ENCODE measurements around the gene RCE1. TPM values are rescaled to one million over a fixed set of nuclear protein-coding genes. Genes with fewer than 3 reads are reported as not detected.

Gene RCE1
- total RNA-seq, 1 donor from 2014 or later = 45.2 TPM

- Histone ChIP-seq H3K4me3 (ENCODE audit: low read depth, low read length) (no peak overlapping the region), H3K27me3 (ENCODE audit: control insufficient read depth, insufficient read depth, low read length) (no peaks in the 10 kb centered on the region), H3K36me3 (ENCODE audit: control insufficient read depth, insufficient read depth, low read length) (no peaks in the 10 kb centered on the region)
- no peak for TF ChIP-seq CTCF (IDR thresholded peaks at IDR 0.05; ENCODE audit: insufficient read depth, low read length, poor library complexity, severe bottlenecking)
- DNase-seq (ENCODE audit: low read depth) = no peak
Measured at GRCh38 chr11:66869567-66869870, 26.3 kb downstream of the RCE1 start.

- Histone ChIP-seq H3K36me3 (ENCODE audit: control insufficient read depth, insufficient read depth, low read length) (no peaks in the 10 kb centered on the region), H3K27me3 (ENCODE audit: control insufficient read depth, insufficient read depth, low read length) (no peaks in the 10 kb centered on the region), H3K4me3 (ENCODE audit: low read depth, low read length) (no peak overlapping the region)
- no peak for DNase-seq (ENCODE audit: low read depth)
- no peak for TF ChIP-seq CTCF (IDR thresholded peaks at IDR 0.05; ENCODE audit: insufficient read depth, low read length, poor library complexity, severe bottlenecking)
Measured at GRCh38 chr11:66870131-66870530, 26.9 kb downstream of the RCE1 start.

GRCh38 chr11:66870616-66871520, 27.6 kb downstream of the RCE1 start:
- TF ChIP-seq CTCF (IDR thresholded peaks at IDR 0.05; ENCODE audit: insufficient read depth, low read length, poor library complexity, severe bottlenecking) = no peak
- Histone ChIP-seq H3K27me3 (ENCODE audit: control insufficient read depth, insufficient read depth, low read length) (peaks cover 3% of the 10 kb centered on the region), H3K36me3 (ENCODE audit: control insufficient read depth, insufficient read depth, low read length) (no peaks in the 10 kb centered on the region), H3K4me3 (ENCODE audit: low read depth, low read length) (no peak overlapping the region)
- no peak for DNase-seq (ENCODE audit: low read depth)

- no peak overlapping the region for H3K4me3 ChIP-seq (ENCODE audit: low read depth, low read length)
- no peaks in the 10 kb centered on the region for H3K36me3 ChIP-seq (ENCODE audit: control insufficient read depth, insufficient read depth, low read length)
- no peak for TF ChIP-seq CTCF (IDR thresholded peaks at IDR 0.05; ENCODE audit: insufficient read depth, low read length, poor library complexity, severe bottlenecking)
- DNase-seq (ENCODE audit: low read depth) = no peak
- H3K27me3 ChIP-seq (ENCODE audit: control insufficient read depth, insufficient read depth, low read length) = peaks cover 6% of the 10 kb centered on the region
Measured at GRCh38 chr11:66871521-66871901, 28.3 kb downstream of the RCE1 start.

- no peak for DNase-seq (ENCODE audit: low read depth)
- Histone ChIP-seq H3K27me3 (ENCODE audit: control insufficient read depth, insufficient read depth, low read length) (peaks cover 7% of the 10 kb centered on the region), H3K4me3 (ENCODE audit: low read depth, low read length) (no peak overlapping the region), H3K36me3 (ENCODE audit: control insufficient read depth, insufficient read depth, low read length) (no peaks in the 10 kb centered on the region)
- TF ChIP-seq CTCF (IDR thresholded peaks at IDR 0.05; ENCODE audit: insufficient read depth, low read length, poor library complexity, severe bottlenecking) = no peak
Measured at GRCh38 chr11:66874232-66874631, 31.0 kb downstream of the RCE1 start.

- peaks cover 7% of the 10 kb centered on the region for H3K27me3 ChIP-seq (ENCODE audit: control insufficient read depth, insufficient read depth, low read length)
- H3K4me3 ChIP-seq (ENCODE audit: low read depth, low read length) = no peak overlapping the region
- no peak for DNase-seq (ENCODE audit: low read depth)
- no peaks in the 10 kb centered on the region for H3K36me3 ChIP-seq (ENCODE audit: control insufficient read depth, insufficient read depth, low read length)
- TF ChIP-seq CTCF (IDR thresholded peaks at IDR 0.05; ENCODE audit: insufficient read depth, low read length, poor library complexity, severe bottlenecking) = no peak
Measured at GRCh38 chr11:66875378-66875777, 32.1 kb downstream of the RCE1 start.
